Brain microvascular endothelial cell (primary cell): ENCODE data around the gene VDAC2.

Source experiments
- DNase-seq: peaks from one replicate; pipeline ENCODE4 v3.0.0-alpha.2; 2020
- H3K27ac ChIP-seq: fragments of 250-450 bp; sonication (Bioruptor Pico); 2 replicates; pipeline ENCODE4 v1.5.1; 2020; ENCODE audit warnings: mild to moderate bottlenecking, moderate library complexity
- H3K27me3 ChIP-seq: fragments of 250-450 bp; sonication (Bioruptor Pico); replicated peaks from 2 replicates; pipeline ENCODE4 v1.5.1; 2020; ENCODE audit warnings: mild to moderate bottlenecking
- H3K36me3 ChIP-seq: fragments of 250-450 bp; sonication (Bioruptor Pico); replicated peaks from 2 replicates; pipeline ENCODE4 v1.5.1; 2020; ENCODE audit warnings: mild to moderate bottlenecking
- H3K4me3 ChIP-seq: 2 replicates; pipeline ENCODE4 v1.5.1; 2011; ENCODE audit warnings: low read depth, mild to moderate bottlenecking, control low read depth, low read length, moderate library complexity
- CTCF ChIP-seq: IDR thresholded peaks from 2 replicates; pipeline ENCODE4 v1.5.1; 2011; ENCODE audit warnings: low read depth, mild to moderate bottlenecking, moderate library complexity, low read length, control low read depth, inconsistent platforms; ENCODE audit errors: missing control alignments
- in situ Hi-C: cut with HindIII; loops from 2 replicates; pipeline ENCODE4 v1.10.0; 2017; ENCODE audit warnings: low sequenced_read_pairs, low pct_ligation_motif_present

Gene VDAC2

GRCh38 chr10:75175046-75175445, 35.5 kb upstream of the VDAC2 start:
- in situ Hi-C loops, result no loop called here
- DNase-seq, result no peak
- Histone ChIP-seq H3K27ac (no peak overlapping the region), H3K27me3 (no peaks in the 10 kb centered on the region), H3K4me3 (no peak overlapping the region), H3K36me3 (peaks cover 9% of the 10 kb centered on the region)
- TF ChIP-seq CTCF, result no peak

GRCh38 chr10:75176046-75176445, 34.5 kb upstream of the VDAC2 start:
- H3K27me3 ChIP-seq, result no peaks in the 10 kb centered on the region
- TF ChIP-seq CTCF, result no peak
- no peak overlapping the region for H3K27ac ChIP-seq
- in situ Hi-C loops, result no loop called here
- H3K36me3 ChIP-seq, result peaks cover 9% of the 10 kb centered on the region
- no peak for DNase-seq
- H3K4me3 ChIP-seq, result no peak overlapping the region

GRCh38 chr10:75176736-75177135, 33.9 kb upstream of the VDAC2 start:
- no peak for TF ChIP-seq CTCF
- H3K4me3 ChIP-seq, result no peak overlapping the region
- DNase-seq, result no peak
- no peaks in the 10 kb centered on the region for H3K27me3 ChIP-seq
- in situ Hi-C loops, result no loop called here
- no peak overlapping the region for H3K27ac ChIP-seq
- H3K36me3 ChIP-seq, result peaks cover 9% of the 10 kb centered on the region

GRCh38 chr10:75179657-75180177, 30.9 kb upstream of the VDAC2 start:
- in situ Hi-C loops, result no loop called here
- no peak for TF ChIP-seq CTCF

GRCh38 chr10:75180592-75180991, 30.0 kb upstream of the VDAC2 start:
- DNase-seq, result no peak
- in situ Hi-C loops, result no loop called here
- Histone ChIP-seq H3K4me3 (no peak overlapping the region), H3K27me3 (no peaks in the 10 kb centered on the region), H3K27ac (no peak overlapping the region), H3K36me3 (peaks cover 9% of the 10 kb centered on the region)
- TF ChIP-seq CTCF, result no peak

More at GRCh38 chr10:75179657-75180177, 30.9 kb upstream of the VDAC2 start:
- Histone ChIP-seq H3K36me3 (peaks cover 9% of the 10 kb centered on the region), H3K27me3 (no peaks in the 10 kb centered on the region), H3K4me3 (no peak overlapping the region), H3K27ac (no peak overlapping the region)
- DNase-seq, result no peak

- H3K27ac ChIP-seq, result no peak overlapping the region
- in situ Hi-C loops, result no loop called here
- peaks cover 7% of the 10 kb centered on the region for H3K36me3 ChIP-seq
- DNase-seq, result no peak
- no peaks in the 10 kb centered on the region for H3K27me3 ChIP-seq
- H3K4me3 ChIP-seq, result no peak overlapping the region
- TF ChIP-seq CTCF, result no peak
These were observed 29.5 kb upstream of the VDAC2 start for GRCh38 chr10:75181073-75181472.
